ENCODE data around the gene HSPB7.
"Not testable (repeated sequence)": the region's sequence is repeated elsewhere in the genome, so short reads cannot be mapped to it uniquely, and the experiment has no call there.

Gene HSPB7

GRCh38 chr1:16042096-16042495 is 24.3 kb upstream of the HSPB7 start:
- ATAC-seq (ENCODE audit: low read depth) (no peak), DNase-seq (ENCODE audit: low spot score) (no peak)
- Histone ChIP-seq H3K27me3 (ENCODE audit: insufficient read depth, poor library complexity, severe bottlenecking) (no peaks in the 10 kb centered on the region), H3K36me3 (ENCODE audit: low read depth) (no peaks in the 10 kb centered on the region), H3K4me3 (ENCODE audit: severe bottlenecking) (no peak overlapping the region), H3K27ac (ENCODE audit: poor library complexity, severe bottlenecking) (no peak overlapping the region), H3K4me1 (ENCODE audit: insufficient read depth, poor library complexity, severe bottlenecking) (no peaks in the 10 kb centered on the region), H3K9me3 (ENCODE audit: severe bottlenecking) (no peaks in the 10 kb centered on the region)
- TF ChIP-seq CTCF (IDR thresholded peaks at IDR 0.05; ENCODE audit: poor library complexity, severe bottlenecking) = no peak

GRCh38 chr1:16041200-16041599 is 23.4 kb upstream of the HSPB7 start:
- no peak overlapping the region for H3K4me3 ChIP-seq (ENCODE audit: severe bottlenecking)
- no peaks in the 10 kb centered on the region for H3K36me3 ChIP-seq (ENCODE audit: low read depth)
- H3K4me1 ChIP-seq (ENCODE audit: insufficient read depth, poor library complexity, severe bottlenecking) = no peaks in the 10 kb centered on the region
- DNase-seq (ENCODE audit: low spot score) (no peak), ATAC-seq (ENCODE audit: low read depth) (no peak)
- no peak overlapping the region for H3K27ac ChIP-seq (ENCODE audit: poor library complexity, severe bottlenecking)
- no peaks in the 10 kb centered on the region for H3K27me3 ChIP-seq (ENCODE audit: insufficient read depth, poor library complexity, severe bottlenecking)
- no peaks in the 10 kb centered on the region for H3K9me3 ChIP-seq (ENCODE audit: severe bottlenecking)
- no peak for TF ChIP-seq CTCF (IDR thresholded peaks at IDR 0.05; ENCODE audit: poor library complexity, severe bottlenecking)

- H3K4me3 ChIP-seq (ENCODE audit: severe bottlenecking); H3K36me3 ChIP-seq (ENCODE audit: low read depth); H3K27me3 ChIP-seq (ENCODE audit: insufficient read depth, poor library complexity, severe bottlenecking); H3K4me1 ChIP-seq (ENCODE audit: insufficient read depth, poor library complexity, severe bottlenecking); H3K27ac ChIP-seq (ENCODE audit: poor library complexity, severe bottlenecking); H3K9me3 ChIP-seq (ENCODE audit: severe bottlenecking); ATAC-seq (ENCODE audit: low read depth); DNase-seq (ENCODE audit: low spot score): not testable (repeated sequence)
Measured at GRCh38 chr1:16039871-16040270, 22.0 kb upstream of the HSPB7 start.

GRCh38 chr1:16038620-16038912 is 20.7 kb upstream of the HSPB7 start:
- no peaks in the 10 kb centered on the region for H3K36me3 ChIP-seq (ENCODE audit: low read depth)
- no peak overlapping the region for H3K27ac ChIP-seq (ENCODE audit: poor library complexity, severe bottlenecking)
- no peak overlapping the region for H3K4me3 ChIP-seq (ENCODE audit: severe bottlenecking)
- no peaks in the 10 kb centered on the region for H3K4me1 ChIP-seq (ENCODE audit: insufficient read depth, poor library complexity, severe bottlenecking)
- no peak for DNase-seq (ENCODE audit: low spot score)
- no peak for TF ChIP-seq CTCF (IDR thresholded peaks at IDR 0.05; ENCODE audit: poor library complexity, severe bottlenecking)
- no peaks in the 10 kb centered on the region for H3K27me3 ChIP-seq (ENCODE audit: insufficient read depth, poor library complexity, severe bottlenecking)
- H3K9me3 ChIP-seq (ENCODE audit: severe bottlenecking) = no peaks in the 10 kb centered on the region
- peak; percentile 52 for ATAC-seq (ENCODE audit: low read depth)

GRCh38 chr1:16036461-16036860 is 18.6 kb upstream of the HSPB7 start:
- H3K27ac ChIP-seq (ENCODE audit: poor library complexity, severe bottlenecking); H3K9me3 ChIP-seq (ENCODE audit: severe bottlenecking); H3K4me1 ChIP-seq (ENCODE audit: insufficient read depth, poor library complexity, severe bottlenecking); ATAC-seq (ENCODE audit: low read depth); H3K27me3 ChIP-seq (ENCODE audit: insufficient read depth, poor library complexity, severe bottlenecking); H3K4me3 ChIP-seq (ENCODE audit: severe bottlenecking); H3K36me3 ChIP-seq (ENCODE audit: low read depth); DNase-seq (ENCODE audit: low spot score): not testable (repeated sequence)

GRCh38 chr1:16033103-16033632 is 15.3 kb upstream of the HSPB7 start:
- not testable (repeated sequence) for H3K36me3 ChIP-seq (ENCODE audit: low read depth); H3K4me1 ChIP-seq (ENCODE audit: insufficient read depth, poor library complexity, severe bottlenecking); ATAC-seq (ENCODE audit: low read depth); DNase-seq (ENCODE audit: low spot score); H3K27me3 ChIP-seq (ENCODE audit: insufficient read depth, poor library complexity, severe bottlenecking); H3K27ac ChIP-seq (ENCODE audit: poor library complexity, severe bottlenecking); H3K4me3 ChIP-seq (ENCODE audit: severe bottlenecking); H3K9me3 ChIP-seq (ENCODE audit: severe bottlenecking)
- peak; percentile 59 for TF ChIP-seq CTCF (IDR thresholded peaks at IDR 0.05; ENCODE audit: poor library complexity, severe bottlenecking)

Data from RWPE2 (cell line).